ENCODE data around the gene PFKP. TPM values are rescaled to one million over a fixed set of nuclear protein-coding genes. Genes with fewer than 3 reads are reported as not detected.
A peak's percentile ranks its signal among the peaks of the same experiment; 100 is the strongest.

The PFKP gene
- total RNA-seq, 3 donors from 2014 or later = 76.1 to 117 (median 100) TPM

GRCh38 chr10:3185386-3185785 lies 118.0 kb downstream of the PFKP start:
- no peak overlapping the region for H3K4me3 ChIP-seq
- no peak for DNase-seq
- H3K36me3 ChIP-seq (ENCODE audit: low read depth) = no peaks in the 10 kb centered on the region
- no peak for ATAC-seq
- H3K4me1 ChIP-seq (ENCODE audit: low read depth) = no peaks in the 10 kb centered on the region
- intact Hi-C loops (cut with DNase I, micrococcal nuclease) = no loop called here
- no peaks in the 10 kb centered on the region for H3K9me3 ChIP-seq
- TF ChIP-seq CTCF (IDR thresholded peaks at IDR 0.05) = no peak

DNA sequence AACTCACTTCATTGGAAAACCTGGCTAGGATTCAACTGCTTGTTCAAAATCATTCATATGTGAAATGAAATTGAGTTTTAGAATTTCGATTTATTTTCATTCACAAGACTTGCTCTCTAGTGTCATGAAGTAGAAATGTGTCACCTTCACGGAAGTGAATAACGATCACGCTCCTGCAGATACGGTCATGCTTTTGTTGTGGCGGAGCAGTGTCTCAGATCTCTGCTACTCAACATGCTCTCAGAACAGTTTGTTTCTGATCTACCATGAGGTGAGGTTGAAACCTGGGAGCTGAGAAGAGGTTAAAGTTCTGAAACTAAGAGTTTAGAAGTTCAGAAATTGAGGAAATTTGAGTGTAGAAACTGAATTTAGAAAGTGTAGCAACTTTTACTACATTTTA lies 119.0 kb downstream of the PFKP start:
- intact Hi-C loops (cut with DNase I, micrococcal nuclease) = no loop called here
- DNase-seq = no peak
- peak; percentile 30 for ATAC-seq
- Histone ChIP-seq H3K36me3 (ENCODE audit: low read depth) (no peaks in the 10 kb centered on the region), H3K4me3 (no peak overlapping the region), H3K9me3 (no peaks in the 10 kb centered on the region), H3K4me1 (ENCODE audit: low read depth) (no peaks in the 10 kb centered on the region)
- TF ChIP-seq CTCF (IDR thresholded peaks at IDR 0.05) = no peak

Other genes with a start within 250 kb of the PFKP start
- gene PITRM1, start 105.2 kb downstream of the PFKP start, total RNA-seq = 10 to 100 TPM; 50.8 to 53.9 (median 51.3) TPM